Measurements from ENCODE around the gene SERPINB6.
A peak's percentile ranks its signal among the peaks of the same experiment; 100 is the strongest.
"Not testable (repeated sequence)": the region's sequence is repeated elsewhere in the genome, so short reads cannot be mapped to it uniquely, and the experiment has no call there.

The SERPINB6 gene

GRCh38 chr6:2977799-2978590 lies 6.6 kb upstream of the SERPINB6 start:
- no peak for DNase-seq (ENCODE audit: low read depth)

DNA sequence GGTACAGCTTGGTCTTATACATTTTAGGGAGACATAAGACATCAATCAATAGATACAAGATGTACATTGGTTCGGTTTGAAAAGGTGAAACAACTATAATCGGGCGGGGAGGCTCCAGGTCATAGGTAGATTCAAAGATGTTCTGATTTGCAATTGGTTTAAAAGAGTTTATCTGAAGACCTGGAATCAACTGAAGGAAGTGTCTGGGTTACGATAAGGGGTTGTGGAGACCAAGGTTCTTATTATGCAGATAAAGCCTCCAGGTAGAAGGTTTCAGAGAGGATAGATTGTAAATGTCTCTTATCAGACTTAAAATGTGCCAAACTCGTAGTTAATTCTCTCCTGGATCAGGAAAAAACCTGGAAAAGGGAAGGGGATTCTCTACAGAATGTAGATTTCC lies 5.9 kb upstream of the SERPINB6 start:
- no peak for DNase-seq (ENCODE audit: low read depth)

GRCh38 chr6:2976571-2977085 lies 5.3 kb upstream of the SERPINB6 start:
- DNase-seq (ENCODE audit: low read depth), result no peak

GRCh38 chr6:2976060-2976459 lies 4.7 kb upstream of the SERPINB6 start:
- DNase-seq (ENCODE audit: low read depth), result no peak

GRCh38 chr6:2973676-2974075 lies 2.3 kb upstream of the SERPINB6 start:
- DNase-seq (ENCODE audit: low read depth), result no peak

- DNase-seq (ENCODE audit: low read depth), result not testable (repeated sequence)
Measured at GRCh38 chr6:2973180-2973579, 1.8 kb upstream of the SERPINB6 start.

DNA sequence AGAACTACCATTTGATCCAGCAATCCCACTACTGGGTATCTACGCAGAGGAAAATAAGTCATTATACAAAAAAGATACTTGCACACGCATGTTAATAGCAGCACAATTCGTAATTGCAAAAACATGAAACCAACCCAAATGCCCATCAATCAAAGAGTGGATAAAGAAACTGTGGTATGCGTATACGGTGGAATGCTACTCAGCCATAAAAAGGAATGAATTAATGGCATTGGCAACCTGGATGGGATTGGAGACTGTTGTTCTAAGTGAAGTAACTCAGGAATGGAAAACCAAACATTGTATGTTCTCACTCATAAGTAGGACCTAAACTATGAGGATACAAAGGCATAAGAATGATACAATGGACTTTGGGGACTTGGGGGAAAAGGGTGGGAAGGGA lies 1.3 kb upstream of the SERPINB6 start:
- DNase-seq (ENCODE audit: low read depth), result not testable (repeated sequence)

DNA sequence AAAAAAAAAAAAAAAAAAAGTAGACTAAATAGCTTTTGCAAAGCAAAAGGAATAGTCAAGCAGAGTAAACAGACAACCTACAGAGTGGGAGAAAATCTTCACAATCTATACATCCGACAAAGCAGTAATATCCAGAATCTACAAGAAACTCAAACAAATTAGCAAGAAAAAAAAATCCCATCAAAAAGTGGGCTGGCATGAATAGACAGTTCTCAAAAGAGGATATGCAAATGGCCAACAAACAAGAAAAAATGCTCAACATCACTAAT lies 786 bp upstream of the SERPINB6 start:
- not testable (repeated sequence) for DNase-seq (ENCODE audit: low read depth)

- DNase-seq (ENCODE audit: low read depth), result peak; percentile 48
Measured at GRCh38 chr6:2970753-2971419, 481 bp downstream of the SERPINB6 start.

DNA sequence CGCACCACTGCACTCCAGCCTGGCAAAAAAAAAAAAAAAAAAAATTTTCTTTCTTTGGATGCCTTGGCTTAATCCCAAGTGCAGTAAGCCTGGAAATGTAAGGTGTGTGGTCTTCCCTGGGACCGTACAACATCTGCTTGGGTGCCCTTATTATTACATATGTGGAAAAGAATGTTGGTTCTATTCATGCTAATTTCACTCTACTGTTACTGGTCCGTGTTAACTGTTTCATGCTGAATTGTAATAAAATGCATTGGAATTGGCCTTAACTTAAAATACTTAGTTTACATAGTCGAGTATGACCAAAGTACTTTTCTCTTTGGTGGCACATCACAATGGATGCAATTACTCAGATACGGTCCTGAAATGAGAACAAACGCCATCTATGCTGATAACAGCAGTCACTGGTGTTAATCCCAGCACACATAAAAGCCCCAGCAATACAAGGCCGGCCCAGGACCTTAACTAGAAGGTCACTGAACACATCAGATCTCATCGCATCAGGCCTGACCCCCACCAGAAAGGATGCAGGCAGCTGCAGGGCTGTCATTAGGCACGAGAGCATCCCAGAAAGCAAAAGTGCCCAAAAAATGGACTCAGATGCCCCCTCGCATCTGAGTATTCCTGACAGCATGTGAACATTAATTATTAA lies 1.2 kb downstream of the SERPINB6 start:
- DNase-seq (ENCODE audit: low read depth), result no peak

DNA sequence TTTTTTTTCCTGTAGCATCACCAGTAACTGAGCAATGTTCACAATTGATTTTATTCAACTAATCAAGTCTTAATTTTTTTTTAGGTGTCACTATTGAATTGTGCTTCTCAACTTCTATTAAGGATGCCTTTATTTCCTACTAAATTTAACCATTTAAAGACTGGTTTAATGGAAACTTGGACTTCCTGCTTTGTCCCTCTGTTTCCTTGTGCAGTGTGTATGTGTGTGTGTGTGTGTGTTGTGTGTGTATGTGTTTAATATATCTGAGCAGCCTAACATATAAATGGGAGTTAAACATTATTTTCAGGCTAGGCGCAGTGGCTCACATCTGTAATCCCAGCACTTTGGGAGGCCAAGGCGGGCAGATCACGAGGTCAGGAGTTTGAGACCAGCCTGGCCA lies 1.8 kb downstream of the SERPINB6 start:
- no peak for DNase-seq (ENCODE audit: low read depth)

DNA sequence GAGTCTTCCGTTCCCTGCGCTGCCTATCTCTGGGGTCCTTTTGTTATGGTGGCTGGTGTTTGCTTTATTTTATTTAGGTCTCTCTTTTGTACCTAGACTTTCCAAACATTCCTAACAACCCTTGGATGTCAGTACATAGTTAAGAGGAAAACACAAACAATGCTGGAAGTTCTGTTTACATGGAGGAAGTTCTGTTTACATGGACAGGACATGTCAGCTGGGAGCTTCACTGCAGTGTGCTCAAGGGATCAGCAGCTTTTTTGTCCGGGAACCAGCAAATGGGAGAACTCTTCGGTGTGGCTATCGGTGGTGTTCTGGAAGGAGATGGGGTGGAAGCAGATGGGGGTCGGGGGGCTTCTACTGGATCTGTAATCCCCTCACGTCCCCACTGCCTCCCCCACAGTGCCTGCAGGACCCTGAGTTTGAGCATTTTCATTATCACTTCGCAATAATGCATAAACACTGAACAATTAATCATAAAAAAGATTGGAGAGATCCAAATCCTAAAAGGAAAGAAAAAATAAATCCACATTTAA lies 2.7 kb downstream of the SERPINB6 start:
- DNase-seq (ENCODE audit: low read depth), result no peak

DNA sequence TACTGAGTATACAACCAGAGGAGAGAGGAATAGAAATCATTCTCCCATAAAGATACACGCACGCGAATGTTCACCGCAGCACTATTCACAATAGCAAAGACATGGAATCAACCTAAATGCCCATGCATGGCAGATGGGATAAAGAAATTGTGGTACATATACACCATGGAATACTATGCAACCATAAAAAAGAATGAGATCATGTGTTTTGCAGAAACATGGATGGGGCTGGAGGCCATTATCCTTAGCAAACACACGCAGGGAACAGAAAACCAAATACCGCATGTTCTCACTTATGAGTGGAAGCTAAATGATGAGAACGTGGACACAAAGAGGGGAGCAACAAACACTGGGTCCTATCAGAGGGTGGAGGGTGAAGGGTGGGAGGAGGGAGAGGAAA lies 3.4 kb downstream of the SERPINB6 start:
- no peak for DNase-seq (ENCODE audit: low read depth)

DNA sequence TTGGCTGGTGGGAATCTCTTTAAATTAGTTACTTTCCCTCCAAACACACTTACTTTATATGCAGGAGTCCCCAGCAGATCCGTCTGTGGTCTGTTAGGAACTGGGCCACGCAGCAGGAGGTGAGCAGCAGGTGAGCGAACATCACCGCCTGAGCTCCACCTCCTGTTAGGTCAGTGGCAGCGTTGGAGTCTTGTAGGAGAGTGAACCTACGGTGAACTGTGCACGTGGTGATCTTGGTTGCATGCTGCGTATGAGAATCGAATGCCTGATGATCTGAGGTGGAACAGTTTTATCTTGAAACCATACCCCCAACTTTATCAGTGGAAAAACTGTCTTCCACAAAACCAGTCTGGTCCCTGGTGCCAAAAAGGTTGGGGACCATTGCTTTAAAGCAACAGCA lies 5.0 kb downstream of the SERPINB6 start:
- no peak for DNase-seq (ENCODE audit: low read depth)

- DNase-seq (ENCODE audit: low read depth), result no peak
Measured at GRCh38 chr6:2964793-2965505, 6.4 kb downstream of the SERPINB6 start.

DNA sequence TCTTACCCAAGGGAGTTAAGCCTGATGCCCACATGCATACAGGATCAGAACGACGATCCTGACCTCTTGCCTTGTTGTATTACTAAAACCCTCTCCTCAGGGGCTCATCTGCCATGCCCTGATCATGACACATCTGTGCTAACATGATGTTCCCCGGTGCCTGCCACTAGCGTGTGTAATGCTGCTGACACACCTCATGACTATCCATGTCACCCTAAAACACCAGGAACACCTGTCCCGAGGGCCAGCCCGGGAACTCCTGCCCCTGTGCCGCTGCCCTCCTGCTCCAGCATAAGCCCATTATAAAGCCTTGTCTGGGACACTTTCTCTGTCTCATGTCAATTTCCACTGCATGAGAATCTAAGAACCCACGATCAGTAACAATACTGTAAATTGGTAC lies 7.6 kb downstream of the SERPINB6 start:
- no peak for DNase-seq (ENCODE audit: low read depth)

- DNase-seq (ENCODE audit: low read depth), result no peak
Measured at GRCh38 chr6:2962636-2963035, 8.7 kb downstream of the SERPINB6 start.

DNA sequence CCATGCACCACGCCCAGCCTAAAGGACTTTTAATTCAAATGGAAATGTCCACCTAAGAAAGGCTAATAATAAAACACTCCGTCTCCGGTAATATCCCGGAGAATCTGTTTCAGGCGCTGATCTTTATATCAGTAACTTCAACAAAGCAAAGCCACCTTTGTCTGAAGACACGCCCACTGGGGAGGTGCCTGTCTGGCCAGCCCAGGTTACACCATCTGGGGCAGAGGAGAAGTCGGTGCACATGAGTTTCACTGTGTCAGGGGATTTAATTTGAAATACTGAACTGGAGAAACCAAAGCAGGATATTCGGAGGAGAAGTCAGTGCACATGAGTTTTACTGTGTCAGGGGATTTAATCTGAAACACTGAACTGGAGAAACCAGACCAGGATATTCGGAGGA lies 9.4 kb downstream of the SERPINB6 start:
- no peak for DNase-seq (ENCODE audit: low read depth)

DNA sequence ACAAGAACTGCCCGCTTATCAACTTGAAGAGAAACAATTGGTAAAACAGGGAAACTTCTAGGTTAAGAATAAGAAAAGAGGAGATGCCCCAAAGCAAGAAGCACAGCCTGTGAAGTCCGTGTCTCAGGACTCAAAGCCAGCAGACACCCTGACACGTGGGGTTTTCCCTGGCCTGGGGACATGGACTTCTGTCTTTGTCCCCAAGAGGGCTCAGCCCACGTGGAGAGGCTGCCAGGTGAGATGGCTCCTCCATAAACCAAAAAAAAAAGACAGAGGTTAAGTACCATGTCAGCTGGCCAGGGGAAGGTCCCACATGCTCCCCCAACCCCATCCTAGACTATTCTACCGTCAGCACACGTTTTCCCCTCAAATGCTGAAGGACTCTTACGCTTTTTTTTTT lies 9.9 kb downstream of the SERPINB6 start:
- DNase-seq (ENCODE audit: low read depth), result no peak

DNA sequence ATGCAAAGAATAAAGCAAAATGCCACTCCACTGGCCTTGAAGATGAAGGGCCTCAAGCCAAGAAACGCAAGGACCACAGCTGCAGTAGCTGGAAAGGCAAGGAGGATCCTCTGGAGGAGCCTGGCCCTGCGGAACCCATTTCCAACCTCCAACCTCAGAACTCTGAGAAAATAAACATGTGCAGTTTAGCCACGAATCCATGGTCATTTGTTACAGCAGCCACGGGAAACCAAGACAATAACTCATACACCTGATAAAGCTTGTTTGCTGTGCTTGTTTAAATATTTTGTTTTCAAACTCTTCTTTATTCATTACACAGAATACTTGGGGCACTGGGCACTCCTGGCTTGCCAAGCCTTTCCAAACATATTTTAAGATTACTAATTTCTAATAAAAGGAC lies 10.4 kb downstream of the SERPINB6 start:
- DNase-seq (ENCODE audit: low read depth), result no peak

DNA sequence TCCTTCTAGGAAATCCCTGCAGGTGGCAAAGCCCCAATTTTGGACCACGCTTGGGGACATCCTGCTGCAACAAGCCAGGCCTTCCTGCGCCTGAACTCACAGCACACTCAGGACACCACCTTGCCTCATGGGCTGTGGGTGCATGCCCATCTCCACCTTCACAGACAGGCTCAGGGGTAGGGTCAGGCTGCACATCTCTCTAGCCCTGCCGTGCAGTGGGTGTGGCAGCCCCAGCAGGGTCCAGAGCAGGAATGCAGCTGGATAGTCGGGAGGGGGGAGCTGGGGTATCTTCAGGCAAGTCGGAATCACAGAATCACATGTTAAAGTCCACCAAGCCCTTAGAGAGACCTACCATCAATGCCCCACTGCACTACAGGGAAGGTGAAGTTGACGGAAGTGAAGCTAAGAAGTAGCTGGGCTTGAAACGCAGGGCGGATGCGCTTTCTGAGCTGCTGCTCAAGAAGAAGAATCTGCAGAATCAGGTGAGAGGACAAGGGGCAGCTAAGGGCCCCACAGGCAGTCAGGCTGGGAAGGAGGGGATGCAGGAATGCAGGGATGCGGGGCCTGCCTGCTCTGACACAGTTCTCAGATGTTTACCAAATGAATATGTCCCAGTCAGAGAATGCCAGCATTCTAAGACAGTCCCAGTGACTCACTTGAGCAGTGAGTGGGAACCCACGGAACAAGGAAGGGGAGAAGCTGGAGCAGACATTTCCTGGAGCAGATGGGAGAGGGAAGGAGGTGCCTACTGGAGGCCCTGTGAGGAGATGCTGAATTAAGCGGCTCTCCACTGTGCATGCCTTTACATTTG lies 11.3 kb downstream of the SERPINB6 start:
- no peak for DNase-seq (ENCODE audit: low read depth)

- no peak for DNase-seq (ENCODE audit: low read depth)
Measured at GRCh38 chr6:2958776-2959175, 12.6 kb downstream of the SERPINB6 start.
